HUES6 (cell line): ENCODE measurements around the gene CLK3.
"Not testable (repeated sequence)": the region's sequence is repeated elsewhere in the genome, so short reads cannot be mapped to it uniquely, and the experiment has no call there.

Experiments used
- H3K27ac ChIP-seq: 2 replicates; pipeline ENCODE4 v1.7.0; 2013; ENCODE audit warnings: low read depth, mild to moderate bottlenecking, low read length, inconsistent platforms
- H3K27me3 ChIP-seq: 2 replicates; pipeline ENCODE4 v1.6.1; 2013; ENCODE audit warnings: low read length; ENCODE audit not compliant: control insufficient read depth, insufficient read depth
- H3K36me3 ChIP-seq: 2 replicates; pipeline ENCODE4 v1.6.1; 2013; ENCODE audit warnings: low read length; ENCODE audit not compliant: control insufficient read depth, insufficient read depth
- H3K4me1 ChIP-seq: 2 replicates; pipeline ENCODE4 v1.6.1; 2013; ENCODE audit warnings: low read length; ENCODE audit not compliant: control insufficient read depth, insufficient read depth
- H3K4me3 ChIP-seq: 2 replicates; pipeline ENCODE4 v1.5.1; 2013; ENCODE audit warnings: low read depth, low read length
- H3K9ac ChIP-seq: one replicate; pipeline ENCODE4 v1.6.1; 2013; ENCODE audit warnings: mild to moderate bottlenecking, low read length
- H3K9me3 ChIP-seq: 2 replicates; pipeline ENCODE4 v1.6.1; 2013; ENCODE audit warnings: low read depth, low read length; ENCODE audit not compliant: control insufficient read depth, insufficient read depth

Gene CLK3

DNA sequence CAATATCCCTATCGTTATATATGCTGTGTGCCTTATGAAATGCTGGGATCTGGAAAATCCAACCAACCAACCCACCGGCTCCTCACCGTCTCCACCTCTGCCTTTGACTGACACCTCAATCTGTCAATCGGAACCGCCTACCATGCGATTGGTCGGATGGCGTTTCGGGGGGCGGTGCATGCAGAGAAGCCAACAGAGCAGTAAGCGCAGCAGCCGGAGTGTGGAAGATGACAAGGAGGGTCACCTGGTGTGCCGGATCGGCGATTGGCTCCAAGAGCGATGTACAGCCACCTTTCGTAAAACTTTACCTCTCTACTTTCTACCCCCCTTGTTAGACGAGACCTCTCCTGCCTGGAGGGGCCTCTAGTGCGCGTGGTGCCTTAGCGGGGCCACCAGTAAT is 6.3 kb downstream of the CLK3 start:
- Histone ChIP-seq H3K4me1 (peaks cover 4% of the 10 kb centered on the region; the same call in 1 of the 2 replicates), H3K9me3 (no peaks in the 10 kb centered on the region), H3K27me3 (no peaks in the 10 kb centered on the region), H3K36me3 (peaks cover 78% of the 10 kb centered on the region), H3K9ac (no peak overlapping the region), H3K4me3 (no peak overlapping the region), H3K27ac (no peak overlapping the region)

DNA sequence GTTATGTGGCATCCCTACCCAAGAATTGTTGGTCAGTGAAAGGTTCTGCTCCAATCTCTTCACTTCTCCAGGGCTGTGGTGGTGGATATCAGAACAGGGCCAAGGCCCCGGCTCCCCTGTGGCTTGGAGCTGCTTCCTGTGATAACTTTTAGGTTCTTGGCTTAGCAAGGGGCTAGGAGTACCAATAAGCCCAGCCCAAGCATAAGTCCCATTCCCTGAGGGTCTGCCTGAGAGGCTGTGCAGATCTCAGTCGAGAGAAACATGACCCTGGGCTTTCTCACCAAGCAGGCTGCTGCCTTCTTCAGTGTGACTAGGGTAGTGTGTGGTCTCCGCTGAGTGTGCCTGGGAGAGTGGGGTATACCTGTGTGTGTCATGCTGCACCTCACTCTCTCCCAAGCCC is 7.1 kb downstream of the CLK3 start:
- H3K9me3 ChIP-seq, result no peaks in the 10 kb centered on the region
- no peak overlapping the region for H3K9ac ChIP-seq
- H3K27ac ChIP-seq, result no peak overlapping the region
- H3K4me1 ChIP-seq, result no peaks in the 10 kb centered on the region
- H3K27me3 ChIP-seq, result no peaks in the 10 kb centered on the region
- peaks cover 86% of the 10 kb centered on the region for H3K36me3 ChIP-seq
- no peak overlapping the region for H3K4me3 ChIP-seq

DNA sequence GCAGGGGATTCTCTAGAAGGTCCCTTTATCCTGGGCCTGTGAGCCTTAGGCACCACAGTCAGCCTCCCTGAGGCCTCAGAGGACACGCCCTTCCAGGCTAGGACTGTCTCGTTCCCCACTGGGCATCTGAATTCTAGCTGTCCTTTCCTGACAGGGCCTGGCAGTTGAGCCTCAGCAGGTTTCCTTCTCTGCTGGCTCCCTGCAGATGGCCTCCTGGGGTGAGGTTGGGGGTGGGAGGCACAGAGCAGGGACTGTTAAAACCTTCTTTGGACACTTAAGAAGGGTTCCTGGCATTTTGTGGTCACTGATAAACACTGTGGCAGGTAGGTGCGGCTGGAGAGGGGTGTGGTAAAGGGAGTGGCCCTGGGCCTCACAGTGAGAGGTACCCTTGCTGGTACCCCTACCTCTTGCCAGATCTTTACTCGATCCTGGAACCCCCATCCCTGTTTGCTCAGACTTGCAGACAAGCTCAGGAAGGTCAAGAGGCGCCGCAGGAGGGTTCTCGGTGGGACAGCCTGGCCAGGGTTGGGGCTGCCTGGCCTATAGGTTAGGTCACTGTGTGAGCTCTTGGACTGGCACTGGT is 8.5 kb downstream of the CLK3 start:
- no peak overlapping the region for H3K27ac ChIP-seq
- H3K9ac ChIP-seq, result no peak overlapping the region
- no peaks in the 10 kb centered on the region for H3K9me3 ChIP-seq
- no peaks in the 10 kb centered on the region for H3K4me1 ChIP-seq
- H3K27me3 ChIP-seq, result no peaks in the 10 kb centered on the region
- no peak overlapping the region for H3K4me3 ChIP-seq
- peaks cover 98% of the 10 kb centered on the region for H3K36me3 ChIP-seq

DNA sequence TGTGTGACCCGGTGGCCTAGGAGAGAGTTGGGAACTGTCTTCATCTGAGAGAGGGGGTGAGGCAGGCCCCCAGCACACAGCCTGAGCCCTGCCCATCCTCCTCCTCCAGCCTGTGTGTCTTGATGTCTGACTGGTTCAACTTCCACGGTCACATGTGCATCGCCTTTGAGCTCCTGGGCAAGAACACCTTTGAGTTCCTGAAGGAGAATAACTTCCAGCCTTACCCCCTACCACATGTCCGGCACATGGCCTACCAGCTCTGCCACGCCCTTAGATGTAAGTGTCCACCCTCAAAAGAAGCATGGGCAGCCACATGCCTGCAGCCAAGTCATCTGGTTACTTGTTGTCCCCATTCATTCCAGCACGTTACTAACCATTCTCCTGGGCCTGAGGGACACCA is 10.1 kb downstream of the CLK3 start:
- no peaks in the 10 kb centered on the region for H3K4me1 ChIP-seq
- peaks cover 98% of the 10 kb centered on the region for H3K36me3 ChIP-seq
- H3K27ac ChIP-seq, result no peak overlapping the region
- H3K4me3 ChIP-seq, result no peak overlapping the region
- no peaks in the 10 kb centered on the region for H3K27me3 ChIP-seq
- no peak overlapping the region for H3K9ac ChIP-seq
- no peaks in the 10 kb centered on the region for H3K9me3 ChIP-seq

DNA sequence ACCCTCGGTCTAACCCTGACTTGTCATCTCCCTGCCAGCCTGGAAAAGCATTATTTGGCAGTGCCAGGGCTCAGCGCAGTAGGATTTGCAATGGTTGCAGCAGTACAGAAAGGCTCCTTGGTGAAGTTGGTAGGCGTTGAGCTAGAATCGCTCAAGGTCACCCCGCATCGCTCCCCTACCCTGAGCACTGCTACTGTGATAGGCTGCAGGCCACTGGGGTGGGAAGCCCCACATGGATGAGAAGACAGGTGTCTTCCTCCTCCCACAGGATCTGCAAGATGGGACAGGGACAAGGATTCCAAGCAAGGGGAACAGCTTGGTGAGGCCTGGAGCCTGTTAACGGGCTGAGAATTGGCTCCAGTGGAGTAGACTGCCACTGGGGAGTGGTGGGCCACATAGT is 10.7 kb downstream of the CLK3 start:
- Histone ChIP-seq H3K27me3 (no peaks in the 10 kb centered on the region), H3K9me3 (no peaks in the 10 kb centered on the region), H3K9ac (no peak overlapping the region), H3K4me1 (no peaks in the 10 kb centered on the region), H3K4me3 (no peak overlapping the region), H3K27ac (no peak overlapping the region), H3K36me3 (peaks cover 100% of the 10 kb centered on the region)

DNA sequence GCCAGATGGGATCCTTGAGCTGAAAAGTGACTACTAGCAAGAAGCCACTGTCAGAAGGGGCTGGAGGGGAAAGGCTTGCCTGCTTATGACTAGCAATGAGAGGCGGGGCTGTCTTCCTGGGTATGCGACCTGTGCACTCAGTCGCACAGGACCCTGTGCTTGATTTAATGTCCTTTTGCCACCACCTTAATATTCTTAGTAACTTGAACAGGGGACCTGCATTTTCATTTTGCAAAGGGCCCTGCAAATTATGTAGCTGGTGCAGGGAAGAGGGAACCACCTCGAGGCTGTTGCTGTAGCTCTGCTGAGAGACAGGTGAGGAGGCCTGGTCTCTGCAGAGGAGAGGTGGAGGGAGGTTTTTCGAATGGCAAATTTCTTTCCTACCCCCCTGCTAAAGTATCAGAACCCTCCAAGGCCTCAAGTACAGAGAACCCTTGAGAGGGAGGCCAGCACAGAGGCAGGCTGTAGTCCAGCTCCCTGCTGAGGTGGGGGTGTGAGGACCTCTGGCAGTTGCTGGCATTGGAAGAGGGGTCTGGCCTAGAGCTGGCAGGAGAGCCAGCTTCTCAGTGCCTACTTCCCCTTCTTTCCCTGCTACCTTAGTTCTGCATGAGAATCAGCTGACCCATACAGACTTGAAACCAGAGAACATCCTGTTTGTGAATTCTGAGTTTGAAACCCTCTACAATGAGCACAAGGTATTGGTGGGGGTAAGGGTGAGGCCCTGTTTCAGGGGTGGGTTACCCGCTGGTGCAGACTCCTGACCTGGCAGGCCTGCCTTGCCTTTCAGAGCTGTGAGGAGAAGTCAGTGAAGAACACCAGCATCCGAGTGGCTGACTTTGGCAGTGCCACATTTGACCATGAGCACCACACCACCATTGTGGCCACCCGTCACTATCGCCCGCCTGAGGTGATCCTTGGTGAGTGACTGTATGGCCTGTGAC is 11.4 kb downstream of the CLK3 start:
- Histone ChIP-seq H3K9ac (no peak overlapping the region), H3K9me3 (no peaks in the 10 kb centered on the region), H3K4me3 (no peak overlapping the region), H3K27ac (no peak overlapping the region), H3K4me1 (no peaks in the 10 kb centered on the region), H3K36me3 (peaks cover 98% of the 10 kb centered on the region), H3K27me3 (no peaks in the 10 kb centered on the region)

DNA sequence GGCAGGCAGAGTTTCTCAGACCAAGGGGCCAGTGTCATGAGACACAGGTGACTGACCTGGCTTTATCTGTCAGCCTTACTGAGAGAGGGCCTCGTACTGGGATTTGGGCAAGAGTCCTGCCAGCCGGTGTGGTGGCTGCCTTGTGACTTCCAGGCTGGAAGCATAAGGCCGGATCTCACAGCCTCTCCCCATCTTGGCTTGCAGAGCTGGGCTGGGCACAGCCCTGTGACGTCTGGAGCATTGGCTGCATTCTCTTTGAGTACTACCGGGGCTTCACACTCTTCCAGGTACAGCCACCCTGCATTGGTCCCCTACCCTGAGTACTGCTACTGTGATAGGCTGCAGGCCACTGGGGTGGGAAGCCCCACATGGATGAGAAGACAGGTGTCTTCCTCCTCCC is 12.1 kb downstream of the CLK3 start:
- Histone ChIP-seq H3K27me3 (no peaks in the 10 kb centered on the region), H3K27ac (no peak overlapping the region), H3K9me3 (no peaks in the 10 kb centered on the region), H3K9ac (no peak overlapping the region), H3K4me1 (no peaks in the 10 kb centered on the region), H3K4me3 (no peak overlapping the region), H3K36me3 (peaks cover 98% of the 10 kb centered on the region)

DNA sequence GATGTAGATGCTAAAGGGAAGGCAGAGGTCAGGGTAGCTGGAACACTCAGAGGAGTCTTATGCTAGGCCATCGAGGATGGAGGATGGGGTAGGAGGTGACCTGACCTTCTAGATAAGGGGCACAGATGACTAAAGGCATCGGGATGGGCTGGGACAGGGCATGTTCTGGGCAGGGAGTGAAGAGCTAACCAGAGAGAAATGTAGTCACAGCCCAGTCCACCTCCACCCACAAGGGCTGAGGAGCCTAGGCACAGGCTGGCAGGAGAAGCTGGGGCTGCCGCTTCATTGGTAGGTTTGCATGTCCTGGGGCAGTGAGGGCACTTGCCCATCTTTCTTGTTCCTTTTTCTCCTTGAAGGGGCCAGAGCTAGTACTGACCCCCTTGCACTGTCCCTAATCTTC is 12.6 kb downstream of the CLK3 start:
- peaks cover 98% of the 10 kb centered on the region for H3K36me3 ChIP-seq
- no peaks in the 10 kb centered on the region for H3K27me3 ChIP-seq
- H3K4me1 ChIP-seq, result no peaks in the 10 kb centered on the region
- H3K9me3 ChIP-seq, result no peaks in the 10 kb centered on the region
- H3K9ac ChIP-seq, result no peak overlapping the region
- no peak overlapping the region for H3K4me3 ChIP-seq
- H3K27ac ChIP-seq, result no peak overlapping the region

DNA sequence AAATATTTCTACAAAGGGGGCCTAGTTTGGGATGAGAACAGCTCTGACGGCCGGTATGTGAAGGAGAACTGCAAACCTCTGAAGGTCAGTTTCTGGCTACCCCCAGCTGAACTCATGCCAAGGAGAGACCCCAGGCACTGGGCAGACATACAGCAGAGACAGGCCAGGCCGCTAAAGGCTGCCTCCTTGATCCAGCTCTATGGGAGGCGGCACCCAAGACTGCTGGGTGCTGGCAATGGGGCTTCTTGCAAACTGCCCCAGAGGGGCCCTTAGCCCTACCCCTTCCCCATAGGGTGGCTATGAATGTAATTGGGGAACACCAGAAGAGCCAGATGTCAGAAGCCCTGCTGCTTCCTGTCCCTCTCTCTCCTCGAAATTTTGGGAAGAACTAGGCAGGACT is 13.3 kb downstream of the CLK3 start:
- Histone ChIP-seq H3K27ac (no peak overlapping the region), H3K27me3 (no peaks in the 10 kb centered on the region), H3K4me1 (no peaks in the 10 kb centered on the region), H3K4me3 (no peak overlapping the region), H3K9ac (no peak overlapping the region), H3K36me3 (peaks cover 98% of the 10 kb centered on the region), H3K9me3 (no peaks in the 10 kb centered on the region)

DNA sequence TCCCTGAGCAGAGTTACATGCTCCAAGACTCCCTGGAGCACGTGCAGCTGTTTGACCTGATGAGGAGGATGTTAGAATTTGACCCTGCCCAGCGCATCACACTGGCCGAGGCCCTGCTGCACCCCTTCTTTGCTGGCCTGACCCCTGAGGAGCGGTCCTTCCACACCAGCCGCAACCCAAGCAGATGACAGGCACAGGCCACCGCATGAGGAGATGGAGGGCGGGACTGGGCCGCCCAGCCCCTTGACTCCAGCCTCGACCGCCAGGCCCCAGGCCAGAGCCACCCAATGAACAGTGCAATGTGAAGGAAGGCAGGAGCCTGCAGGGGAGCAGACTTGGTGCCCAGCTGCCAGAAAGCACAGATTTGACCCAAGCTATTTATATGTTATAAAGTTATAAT is 14.1 kb downstream of the CLK3 start:
- not testable (repeated sequence) for H3K9ac ChIP-seq, H3K4me1 ChIP-seq, H3K4me3 ChIP-seq, H3K9me3 ChIP-seq, H3K27me3 ChIP-seq, H3K27ac ChIP-seq
- H3K36me3 ChIP-seq, result peaks cover 98% of the 10 kb centered on the region

DNA sequence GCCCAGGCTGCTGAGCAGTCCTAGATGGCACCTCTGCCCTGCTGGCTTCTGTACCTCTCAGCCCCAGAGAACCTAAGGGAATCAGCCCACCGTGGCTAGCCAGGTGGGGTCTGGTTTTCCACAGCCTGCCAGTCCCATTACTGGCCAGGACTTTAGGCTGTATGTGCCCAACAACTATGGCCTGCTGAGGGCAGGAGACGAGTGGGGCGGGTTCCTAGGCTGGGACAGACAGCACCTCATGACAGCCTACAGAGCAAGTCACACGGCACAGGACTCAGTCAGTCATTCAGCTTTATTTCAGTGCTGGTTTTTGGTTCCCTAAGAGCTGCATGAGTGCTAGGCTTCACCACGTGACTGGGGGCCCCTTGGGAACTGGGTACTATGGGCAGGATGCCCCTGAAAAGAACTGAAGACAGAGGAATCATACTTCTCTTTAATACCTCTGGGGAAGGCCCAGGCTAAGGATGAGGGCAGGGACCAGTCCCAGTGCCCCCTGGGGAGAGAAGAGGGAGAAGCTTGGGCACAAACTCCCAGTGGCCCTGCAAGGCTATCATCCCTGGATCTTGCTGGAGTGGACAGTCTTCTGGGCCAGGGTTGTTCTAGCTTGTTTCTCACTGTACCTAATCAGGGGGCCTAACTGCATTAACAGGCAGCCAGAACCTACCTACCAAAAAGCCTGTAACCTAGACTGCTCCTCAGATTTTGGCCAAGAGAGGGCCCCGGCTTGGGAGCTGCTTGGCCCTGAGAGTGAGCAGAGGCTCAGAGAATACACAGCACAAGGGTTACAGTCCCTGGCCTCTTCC is 14.8 kb downstream of the CLK3 start:
- Histone ChIP-seq H3K4me1 (no peaks in the 10 kb centered on the region), H3K9me3 (no peaks in the 10 kb centered on the region), H3K9ac (no peak overlapping the region), H3K27ac (no peak overlapping the region), H3K4me3 (no peak overlapping the region), H3K36me3 (peaks cover 96% of the 10 kb centered on the region), H3K27me3 (no peaks in the 10 kb centered on the region)
